Measurements from ENCODE around the gene ALPK3.

DNA sequence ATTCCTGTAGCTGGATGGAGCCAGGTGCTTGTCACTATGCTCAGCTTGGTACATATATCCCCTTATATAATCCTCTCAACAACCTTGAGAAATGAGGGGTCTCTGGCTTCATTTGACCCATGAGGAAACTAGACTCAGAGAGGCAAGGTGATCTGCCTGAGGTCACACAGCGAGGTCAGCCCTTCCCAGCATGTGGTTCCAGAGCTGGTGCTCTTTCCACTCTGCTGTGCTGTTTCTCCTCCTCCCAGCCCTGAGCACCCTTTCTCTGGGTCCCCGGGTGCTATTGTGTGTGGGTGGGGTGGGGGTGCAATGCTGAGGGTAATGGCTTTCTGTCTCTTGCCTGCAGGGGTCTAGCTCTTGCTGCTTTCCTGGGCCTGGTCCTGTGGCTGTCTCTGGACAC, 86.6 kb downstream of the ALPK3 start:
- TF ChIP-seq, protein P1, sequence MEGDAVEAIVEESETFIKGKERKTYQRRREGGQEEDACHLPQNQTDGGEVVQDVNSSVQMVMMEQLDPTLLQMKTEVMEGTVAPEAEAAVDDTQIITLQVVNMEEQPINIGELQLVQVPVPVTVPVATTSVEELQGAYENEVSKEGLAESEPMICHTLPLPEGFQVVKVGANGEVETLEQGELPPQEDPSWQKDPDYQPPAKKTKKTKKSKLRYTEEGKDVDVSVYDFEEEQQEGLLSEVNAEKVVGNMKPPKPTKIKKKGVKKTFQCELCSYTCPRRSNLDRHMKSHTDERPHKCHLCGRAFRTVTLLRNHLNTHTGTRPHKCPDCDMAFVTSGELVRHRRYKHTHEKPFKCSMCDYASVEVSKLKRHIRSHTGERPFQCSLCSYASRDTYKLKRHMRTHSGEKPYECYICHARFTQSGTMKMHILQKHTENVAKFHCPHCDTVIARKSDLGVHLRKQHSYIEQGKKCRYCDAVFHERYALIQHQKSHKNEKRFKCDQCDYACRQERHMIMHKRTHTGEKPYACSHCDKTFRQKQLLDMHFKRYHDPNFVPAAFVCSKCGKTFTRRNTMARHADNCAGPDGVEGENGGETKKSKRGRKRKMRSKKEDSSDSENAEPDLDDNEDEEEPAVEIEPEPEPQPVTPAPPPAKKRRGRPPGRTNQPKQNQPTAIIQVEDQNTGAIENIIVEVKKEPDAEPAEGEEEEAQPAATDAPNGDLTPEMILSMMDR (IDR thresholded peaks at IDR 0.05; ENCODE audit: low read depth, low read length): no peak
- no peak for TF ChIP-seq EZH2phosphoT487 (IDR thresholded peaks at IDR 0.05; ENCODE audit: low read depth)
